ENCODE measurements around the gene DPYD.
A peak's percentile ranks its signal among the peaks of the same experiment; 100 is the strongest.
"Not testable (repeated sequence)": the region's sequence is repeated elsewhere in the genome, so short reads cannot be mapped to it uniquely, and the experiment has no call there.

The DPYD gene

DNA sequence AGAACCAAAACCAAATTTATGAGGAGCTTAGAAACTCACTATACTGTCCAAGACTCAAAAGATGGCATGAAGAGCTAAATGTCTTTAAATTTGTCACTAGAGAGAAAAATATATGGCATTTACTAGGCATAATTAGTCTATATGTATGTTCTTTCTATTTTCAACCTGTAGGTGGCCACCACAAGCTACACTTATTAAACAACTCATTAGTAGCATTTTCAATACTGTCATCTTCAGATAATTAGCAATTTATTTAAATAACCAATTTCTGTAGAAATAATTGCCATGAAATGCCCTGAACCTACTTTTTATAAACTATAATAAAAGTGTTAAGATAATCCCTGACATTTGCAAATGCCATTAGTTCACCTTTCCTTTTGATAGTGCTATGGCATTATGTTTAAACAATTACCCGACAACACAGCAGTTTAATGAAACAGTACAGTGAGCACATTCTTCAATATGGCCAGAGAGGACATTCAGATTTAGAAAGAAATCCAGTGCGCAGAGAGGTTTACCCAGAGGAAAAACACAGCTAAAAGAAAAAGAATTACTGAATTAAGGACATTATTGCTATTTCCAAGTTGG, 676.8 kb downstream of the DPYD start:
- DNase-seq (ENCODE audit: low read depth) = no peak
- TF ChIP-seq, protein P1, sequence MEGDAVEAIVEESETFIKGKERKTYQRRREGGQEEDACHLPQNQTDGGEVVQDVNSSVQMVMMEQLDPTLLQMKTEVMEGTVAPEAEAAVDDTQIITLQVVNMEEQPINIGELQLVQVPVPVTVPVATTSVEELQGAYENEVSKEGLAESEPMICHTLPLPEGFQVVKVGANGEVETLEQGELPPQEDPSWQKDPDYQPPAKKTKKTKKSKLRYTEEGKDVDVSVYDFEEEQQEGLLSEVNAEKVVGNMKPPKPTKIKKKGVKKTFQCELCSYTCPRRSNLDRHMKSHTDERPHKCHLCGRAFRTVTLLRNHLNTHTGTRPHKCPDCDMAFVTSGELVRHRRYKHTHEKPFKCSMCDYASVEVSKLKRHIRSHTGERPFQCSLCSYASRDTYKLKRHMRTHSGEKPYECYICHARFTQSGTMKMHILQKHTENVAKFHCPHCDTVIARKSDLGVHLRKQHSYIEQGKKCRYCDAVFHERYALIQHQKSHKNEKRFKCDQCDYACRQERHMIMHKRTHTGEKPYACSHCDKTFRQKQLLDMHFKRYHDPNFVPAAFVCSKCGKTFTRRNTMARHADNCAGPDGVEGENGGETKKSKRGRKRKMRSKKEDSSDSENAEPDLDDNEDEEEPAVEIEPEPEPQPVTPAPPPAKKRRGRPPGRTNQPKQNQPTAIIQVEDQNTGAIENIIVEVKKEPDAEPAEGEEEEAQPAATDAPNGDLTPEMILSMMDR (conservative IDR thresholded peaks at IDR 0.05; ENCODE audit: low read depth, low read length) = peak; percentile 34
- H3K4me3 ChIP-seq (ENCODE audit: low read length) = no peak overlapping the region

DNA sequence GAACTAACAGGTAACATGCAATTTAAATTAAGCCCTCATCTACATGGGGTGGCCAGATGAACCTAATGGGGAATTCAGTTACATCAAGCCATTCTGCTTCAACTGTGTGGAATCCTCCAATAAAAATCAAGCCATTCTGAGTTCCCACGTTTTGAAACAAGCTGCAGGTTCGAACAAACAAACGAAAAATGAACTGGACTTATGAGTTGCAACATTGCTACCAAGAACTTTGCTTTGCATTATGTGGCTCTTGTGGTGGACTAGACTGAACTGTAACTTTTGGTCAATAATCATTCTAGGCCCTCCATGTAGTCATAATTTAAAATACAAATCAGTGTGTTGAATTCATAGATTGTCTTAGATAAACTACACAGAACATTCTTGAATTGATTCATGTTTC, 682.0 kb downstream of the DPYD start:
- TF ChIP-seq, protein P1 (conservative IDR thresholded peaks at IDR 0.05; ENCODE audit: low read depth, low read length) = no peak
- H3K4me3 ChIP-seq (ENCODE audit: low read length) = no peak overlapping the region
- no peak for DNase-seq (ENCODE audit: low read depth)

DNA sequence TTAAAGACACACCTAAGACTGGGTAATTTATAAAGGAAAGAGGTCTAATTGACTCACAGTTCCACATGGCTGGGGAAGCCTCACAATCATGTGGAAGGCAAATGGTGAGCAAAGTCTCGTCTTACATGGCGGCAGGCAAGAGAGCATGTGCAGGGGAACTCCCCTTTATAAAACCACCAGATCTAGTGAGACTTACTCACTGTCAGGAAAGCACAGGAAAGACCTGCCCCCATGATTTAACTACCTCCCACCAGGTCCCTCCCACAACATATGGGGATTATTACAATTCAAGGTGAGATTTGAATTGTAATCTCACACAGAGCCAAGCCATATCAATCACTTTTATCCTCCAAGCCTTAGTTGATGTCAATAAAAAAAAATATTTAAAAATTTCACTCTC, 689.5 kb downstream of the DPYD start:
- H3K4me3 ChIP-seq (ENCODE audit: low read length); DNase-seq (ENCODE audit: low read depth): not testable (repeated sequence)

DNA sequence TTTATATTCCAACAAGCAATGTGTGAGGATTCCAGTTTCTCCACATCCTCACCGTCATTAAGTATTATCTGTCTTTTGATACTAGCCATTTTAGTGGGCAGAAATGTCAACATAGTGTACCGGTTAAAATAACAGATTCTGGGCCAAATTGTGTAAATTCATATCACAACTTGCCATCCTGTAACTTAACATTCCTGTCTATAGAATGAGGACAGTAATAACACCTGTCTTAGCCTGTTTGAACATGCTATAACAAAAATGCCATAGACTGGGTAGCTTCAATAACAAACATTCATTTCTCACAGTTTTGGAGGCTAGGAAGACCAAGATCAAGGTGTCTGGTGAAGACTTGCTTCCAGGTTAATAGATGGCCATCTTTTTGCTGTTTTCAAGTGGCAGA, 708.2 kb downstream of the DPYD start:
- TF ChIP-seq, protein P1 (conservative IDR thresholded peaks at IDR 0.05; ENCODE audit: low read depth, low read length) = no peak
- DNase-seq (ENCODE audit: low read depth) = no peak
- no peak overlapping the region for H3K4me3 ChIP-seq (ENCODE audit: low read length)

DNA sequence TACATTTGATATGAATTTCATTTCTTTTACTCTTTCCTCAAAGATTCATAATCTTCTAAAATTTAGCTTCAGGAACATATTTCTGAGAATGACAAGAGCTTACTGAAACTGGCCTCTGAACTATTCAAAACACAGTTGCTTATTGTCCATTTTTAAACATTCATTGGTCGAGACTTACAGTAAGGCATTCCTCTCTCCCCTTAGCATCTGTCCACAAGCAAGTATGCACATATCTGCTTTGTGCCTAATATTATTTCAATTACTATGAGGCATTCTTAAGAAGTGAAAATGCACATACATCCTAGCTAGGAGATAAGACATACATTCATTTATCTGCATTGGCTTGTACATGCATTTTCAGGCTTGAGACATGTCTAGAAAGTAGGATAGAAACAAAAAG, 710.5 kb downstream of the DPYD start:
- no peak for DNase-seq (ENCODE audit: low read depth)
- TF ChIP-seq, protein P1 (conservative IDR thresholded peaks at IDR 0.05; ENCODE audit: low read depth, low read length) = no peak

DNA sequence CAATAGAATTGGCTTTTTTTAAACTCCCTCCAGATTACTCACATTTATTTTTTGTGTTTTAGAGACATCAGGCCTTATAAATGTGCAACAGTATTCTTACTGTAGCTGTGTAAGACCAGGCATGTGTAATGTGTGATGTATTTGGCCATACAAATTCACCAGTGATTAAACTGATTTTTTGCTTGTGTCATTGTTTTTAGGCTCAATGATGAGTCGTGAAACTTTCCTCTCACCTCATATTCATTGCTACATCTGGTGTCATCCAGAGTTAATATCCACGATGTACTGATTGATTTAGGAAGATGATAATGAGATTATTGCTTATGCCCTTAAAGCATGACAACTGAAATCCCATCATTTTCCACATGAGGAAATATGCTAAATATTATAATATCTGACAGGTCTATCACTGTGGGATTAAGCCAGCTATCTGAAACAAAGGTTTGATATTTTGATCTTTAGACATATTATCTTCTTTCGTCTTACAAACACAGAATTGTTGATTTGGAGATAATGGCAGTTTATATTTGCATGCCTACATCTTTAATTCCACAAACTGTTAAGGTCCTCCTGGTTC, 711.4 kb downstream of the DPYD start:
- TF ChIP-seq, protein P1 (conservative IDR thresholded peaks at IDR 0.05; ENCODE audit: low read depth, low read length) = no peak
- no peak for DNase-seq (ENCODE audit: low read depth)
- H3K4me3 ChIP-seq (ENCODE audit: low read length) = no peak overlapping the region

More for the DNA sequence above, 710.5 kb downstream of the DPYD start:
- no peak overlapping the region for H3K4me3 ChIP-seq (ENCODE audit: low read length)

DNA sequence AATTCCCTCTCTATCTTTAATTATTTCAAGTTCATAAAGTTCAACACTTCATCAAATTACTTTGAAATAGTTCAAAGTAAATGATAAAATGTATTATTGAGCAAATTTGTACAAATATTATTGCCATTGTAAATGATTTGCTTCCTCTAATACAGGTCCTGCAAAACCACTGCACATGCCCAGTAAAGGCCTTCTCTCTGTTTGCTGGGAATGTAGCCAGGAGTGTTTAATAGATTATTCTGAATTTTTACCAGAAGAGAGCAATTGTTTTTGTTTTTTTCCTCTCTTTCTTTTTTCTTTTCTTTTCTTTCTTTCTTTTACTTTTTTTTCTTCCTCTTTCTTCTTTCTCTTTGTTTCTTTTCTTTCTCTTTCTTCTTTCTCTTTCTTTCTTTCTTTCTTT, 713.0 kb downstream of the DPYD start:
- DNase-seq (ENCODE audit: low read depth) = no peak
- no peak overlapping the region for H3K4me3 ChIP-seq (ENCODE audit: low read length)
- TF ChIP-seq, protein P1 (conservative IDR thresholded peaks at IDR 0.05; ENCODE audit: low read depth, low read length) = no peak

All from retinal pigment epithelial cell (primary cell).